Measurements from ENCODE around the gene NSUN2.
A peak's percentile ranks its signal among the peaks of the same experiment; 100 is the strongest.

Gene NSUN2

DNA sequence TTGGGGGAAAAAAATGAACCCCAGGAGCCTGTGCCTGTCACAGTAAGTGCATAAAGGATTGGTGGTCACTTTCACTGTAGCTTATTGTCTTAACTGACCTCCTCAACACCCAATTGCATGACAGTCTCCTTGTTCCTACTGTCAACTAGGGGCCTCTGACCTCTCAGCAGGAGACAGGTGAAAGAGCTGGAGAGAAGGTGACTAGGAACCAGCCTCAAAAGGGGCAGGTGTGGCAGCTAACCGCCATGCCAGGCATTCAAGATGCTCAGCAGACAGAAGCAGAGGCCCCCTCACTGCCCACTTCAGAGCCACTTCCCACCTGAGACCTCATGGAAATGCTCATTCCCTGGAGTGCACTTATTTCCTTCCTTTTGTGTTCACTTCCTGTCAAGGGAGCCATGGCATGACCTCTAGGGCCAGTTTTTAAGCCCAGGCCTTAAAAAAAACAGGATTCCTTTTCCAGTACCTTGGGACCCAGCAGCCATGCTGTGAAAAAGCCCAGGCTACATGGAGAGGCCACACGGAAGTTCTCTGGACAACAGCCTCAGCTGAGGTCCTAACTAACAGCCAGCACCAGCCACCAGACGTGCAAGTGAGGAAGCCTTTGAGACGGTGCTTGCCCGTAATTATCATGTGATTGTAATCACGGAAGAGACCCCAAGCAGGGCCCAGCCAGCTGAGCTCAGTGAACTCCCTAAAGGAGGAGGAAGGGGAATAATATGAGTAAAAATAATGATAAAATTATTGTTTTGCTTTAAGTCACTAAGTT lies 74.9 kb downstream of the NSUN2 start:
- no peak for DNase-seq (ENCODE audit: low spot score)

DNA sequence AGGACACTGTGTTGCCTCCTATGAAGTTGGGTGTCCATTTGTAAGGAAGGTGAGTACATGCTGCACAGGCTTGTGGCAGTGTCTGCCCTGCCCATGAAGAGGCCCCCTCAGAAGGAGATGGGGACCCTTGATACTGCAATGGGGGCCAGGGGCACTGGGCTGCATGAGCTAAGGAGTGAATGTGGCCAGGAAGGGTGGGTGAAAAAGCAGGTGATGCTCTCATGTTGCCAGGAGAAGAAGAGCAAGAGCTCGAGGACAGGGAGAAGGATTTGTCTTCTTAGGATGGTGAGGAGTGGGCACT lies 76.1 kb downstream of the NSUN2 start:
- no peak for DNase-seq (ENCODE audit: low spot score)

DNA sequence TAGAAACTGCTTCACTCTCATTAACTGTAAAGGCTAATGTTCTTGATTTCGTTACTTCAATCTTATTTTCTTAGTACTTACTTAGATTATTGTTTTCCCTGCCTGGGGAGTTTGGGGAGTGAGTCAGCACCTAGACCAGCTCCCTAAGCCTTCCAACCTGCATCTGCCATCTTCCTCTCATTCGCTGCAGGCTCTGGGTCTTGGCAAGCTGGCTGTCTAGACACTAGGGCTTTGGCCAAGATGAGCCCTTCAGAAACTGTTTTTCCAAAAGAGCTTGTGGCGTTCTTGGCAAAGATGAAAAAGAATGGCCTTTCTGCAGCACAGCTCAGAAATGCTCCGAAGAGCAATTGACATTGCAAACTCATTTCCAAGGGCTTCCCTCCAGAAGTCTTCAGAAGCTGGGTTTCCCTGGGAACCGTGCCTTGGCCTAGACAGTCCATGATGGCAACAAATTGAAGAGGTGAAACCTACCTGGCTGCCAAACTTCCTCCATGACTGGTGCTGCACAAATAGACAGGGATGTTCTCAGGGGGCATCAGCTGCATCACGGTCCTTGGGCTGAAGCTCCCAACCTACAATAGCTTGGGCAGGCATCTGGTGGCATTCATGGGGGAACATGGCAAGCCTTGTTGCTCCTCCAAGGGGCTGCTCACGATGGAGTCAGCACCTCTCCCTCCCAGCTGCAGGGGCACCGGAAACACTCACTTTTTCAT lies 76.6 kb downstream of the NSUN2 start:
- no peak for DNase-seq (ENCODE audit: low spot score)

DNA sequence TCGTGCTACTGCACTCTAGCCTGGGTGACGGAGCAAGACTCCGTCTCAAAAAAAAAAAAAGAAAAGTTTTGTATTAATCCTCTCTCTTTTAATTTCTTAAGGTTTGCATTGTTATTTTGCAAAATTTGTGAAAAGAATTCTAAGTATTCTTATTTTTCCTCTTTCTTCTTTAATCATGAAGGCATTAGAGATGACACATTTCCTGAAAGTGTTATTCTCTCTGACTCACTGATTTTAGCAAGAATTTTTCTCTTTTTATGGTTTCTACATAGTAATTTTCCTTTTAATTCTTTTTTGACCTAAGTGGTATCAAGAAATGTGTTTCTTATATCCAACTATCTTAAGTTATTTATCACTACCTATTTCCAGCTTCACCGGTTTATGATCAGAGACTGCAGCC lies 78.0 kb downstream of the NSUN2 start:
- DNase-seq (ENCODE audit: low spot score) = peak; percentile 20

DNA sequence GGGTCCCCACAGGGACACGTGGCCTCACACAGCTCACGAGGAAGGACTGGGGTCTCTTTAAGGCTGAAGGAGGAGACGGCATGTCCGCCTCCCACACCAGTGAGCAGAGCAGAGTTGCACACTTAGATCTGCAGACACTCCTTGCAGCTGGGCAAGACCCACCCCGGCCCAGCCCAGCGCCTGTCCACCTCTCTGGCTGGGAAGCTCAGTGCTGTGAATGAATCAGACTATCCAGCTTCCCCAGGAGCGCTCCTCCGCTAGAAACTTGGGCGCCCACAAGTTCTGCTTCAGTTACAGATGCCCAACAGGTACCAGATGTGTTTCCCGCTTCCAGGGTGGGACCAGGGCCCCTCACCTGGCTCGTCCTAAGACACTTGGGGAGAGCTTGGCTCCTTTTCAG lies 78.9 kb downstream of the NSUN2 start:
- no peak for DNase-seq (ENCODE audit: low spot score)

DNA sequence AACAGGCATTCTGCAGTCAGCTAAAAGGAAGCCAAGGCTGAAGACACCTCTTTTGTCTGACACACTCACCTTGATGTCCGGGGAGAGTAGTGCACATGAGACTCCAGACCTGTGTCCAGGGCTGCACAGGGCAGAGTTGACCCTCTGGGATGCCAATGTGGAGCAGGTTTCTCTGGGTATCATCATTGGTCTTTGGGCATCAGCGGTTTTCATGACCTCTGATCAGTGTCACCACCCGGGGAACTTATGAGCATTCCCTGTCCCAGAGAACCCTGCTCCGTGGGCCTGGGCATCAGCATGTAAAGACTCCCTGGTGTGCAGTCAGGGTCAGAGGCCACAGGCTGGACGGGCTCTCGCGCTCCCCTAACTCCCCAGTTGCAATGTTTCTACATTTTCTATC lies 80.2 kb downstream of the NSUN2 start:
- no peak for DNase-seq (ENCODE audit: low spot score)

DNA sequence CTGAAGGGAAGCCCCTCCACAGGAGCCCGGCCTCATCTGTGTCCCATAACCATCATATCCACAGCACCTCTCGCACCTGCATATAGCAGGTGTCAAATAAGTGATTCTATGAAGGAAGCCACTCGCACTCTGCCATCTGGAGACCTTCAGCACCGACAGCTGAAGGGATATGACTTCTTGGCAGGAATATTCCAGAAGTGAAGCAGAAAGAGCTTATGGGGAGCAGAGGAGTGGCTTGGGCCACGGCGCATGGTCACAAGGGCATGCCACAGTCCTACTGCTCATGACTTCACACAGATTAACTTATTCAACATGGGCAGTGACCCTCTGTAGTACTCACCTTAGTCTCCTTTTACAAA lies 80.9 kb downstream of the NSUN2 start:
- DNase-seq (ENCODE audit: low spot score) = no peak

DNA sequence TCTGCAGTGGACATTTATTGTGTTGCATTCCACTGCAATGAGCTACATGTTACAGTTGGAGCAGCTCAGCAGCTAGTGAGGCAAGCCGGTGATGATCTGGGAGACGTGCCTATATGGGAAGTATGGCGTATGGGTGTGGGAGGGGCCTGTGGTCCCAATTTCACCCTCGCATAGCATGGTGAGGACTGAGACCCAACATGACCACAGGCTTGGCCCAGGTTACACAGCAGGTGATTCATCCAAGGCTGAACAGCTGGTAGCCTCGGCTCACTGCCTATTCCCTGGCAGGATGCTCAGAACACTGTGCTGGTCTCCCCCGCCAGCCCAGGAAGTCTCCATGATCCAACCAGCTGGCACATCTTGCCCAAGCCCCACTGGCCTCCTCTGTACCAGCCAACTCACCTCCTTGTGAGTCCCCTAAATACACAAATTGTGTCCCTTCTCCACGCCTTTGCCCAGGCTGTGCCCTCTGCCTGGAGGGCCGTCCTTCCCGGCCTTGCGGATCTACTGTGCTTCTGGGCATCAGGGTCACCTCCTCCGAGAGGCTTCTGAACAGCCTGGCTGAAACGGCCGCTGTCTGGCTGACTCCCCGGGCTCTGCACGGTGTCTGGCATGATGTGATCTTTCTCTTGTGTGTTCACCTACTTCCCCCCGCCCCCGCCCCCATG lies 81.4 kb downstream of the NSUN2 start:
- DNase-seq (ENCODE audit: low spot score) = no peak

GRCh38 chr5:6550628-6551027 lies 82.2 kb downstream of the NSUN2 start:
- no peak for DNase-seq (ENCODE audit: low spot score)

Measured in kidney capillary endothelial cell (primary cell).